Astrocyte (in vitro differentiated cells and primary cell): ENCODE measurements around the gene SNRNP70. TPM values are rescaled to one million over a fixed set of nuclear protein-coding genes. Genes with fewer than 3 reads are reported as not detected.

Source experiments
- DNase-seq: peaks from one replicate; pipeline ENCODE4 v3.0.0-alpha.2; 2010; ENCODE audit warnings: low read depth
- FAIRE-seq: peaks from 2 replicates; lab custom pipeline; 2011; peaks lifted over from hg19 to GRCh38; lab: Jason Lieb, UNC
- H2AFZ ChIP-seq: 2 replicates; pipeline ENCODE4 v1.6.0; 2012; ENCODE audit warnings: low read depth, low read length, inconsistent platforms
- H3K27ac ChIP-seq: 2 replicates; pipeline ENCODE4 v1.5.1; 2011; ENCODE audit warnings: low read depth, low read length, inconsistent platforms
- H3K27me3 ChIP-seq: 2 replicates; pipeline ENCODE4 v1.6.0; 2011; ENCODE audit warnings: low read length, inconsistent platforms; ENCODE audit not compliant: insufficient read depth
- H3K36me3 ChIP-seq: 2 replicates; pipeline ENCODE4 v1.5.1; 2011; ENCODE audit warnings: low read length, inconsistent platforms; ENCODE audit not compliant: insufficient read depth
- H3K4me1 ChIP-seq: 2 replicates; pipeline ENCODE4 v1.5.1; 2011; ENCODE audit warnings: low read length, inconsistent platforms; ENCODE audit not compliant: insufficient read depth
- H3K4me2 ChIP-seq: 2 replicates; pipeline ENCODE4 v1.6.0; 2012; ENCODE audit warnings: low read length, inconsistent platforms
- H3K4me3 ChIP-seq: 2 replicates; pipeline ENCODE4 v1.5.1; 2011; ENCODE audit warnings: low read depth, mild to moderate bottlenecking, low read length, inconsistent platforms; ENCODE audit not compliant: insufficient read depth
- H3K79me2 ChIP-seq: 2 replicates; pipeline ENCODE4 v1.6.0; 2012; ENCODE audit warnings: mild to moderate bottlenecking, low read length, inconsistent platforms; ENCODE audit not compliant: insufficient read depth
- H3K9ac ChIP-seq: 2 replicates; pipeline ENCODE4 v1.6.0; 2012; ENCODE audit warnings: mild to moderate bottlenecking, low read length, inconsistent platforms
- H3K9me3 ChIP-seq: 2 replicates; pipeline ENCODE4 v1.5.1; 2012; ENCODE audit warnings: low read depth, mild to moderate bottlenecking, low read length, inconsistent platforms; ENCODE audit not compliant: insufficient read depth
- H4K20me1 ChIP-seq: 2 replicates; pipeline ENCODE4 v1.6.0; 2012; ENCODE audit warnings: low read length, inconsistent platforms; ENCODE audit not compliant: insufficient read depth
- H3K27ac Mint-ChIP-seq: one replicate; pipeline ENCODE4 v1.8.0; 2021; ENCODE audit warnings: mild to moderate bottlenecking, mixed read lengths; ENCODE audit not compliant: unreplicated experiment
- H3K27me3 Mint-ChIP-seq: one replicate; pipeline ENCODE4 v1.8.0; 2021; ENCODE audit warnings: low read depth, mixed read lengths; ENCODE audit not compliant: unreplicated experiment
- H3K36me3 Mint-ChIP-seq: one replicate; pipeline ENCODE4 v1.8.0; 2021; ENCODE audit warnings: low read depth, mixed read lengths; ENCODE audit not compliant: unreplicated experiment
- H3K4me1 Mint-ChIP-seq: one replicate; pipeline ENCODE4 v1.8.0; 2021; ENCODE audit warnings: low read depth, mixed read lengths; ENCODE audit not compliant: unreplicated experiment
- H3K4me3 Mint-ChIP-seq: one replicate; pipeline ENCODE4 v1.8.0; 2021; ENCODE audit warnings: mild to moderate bottlenecking, moderate library complexity, mixed read lengths; ENCODE audit not compliant: unreplicated experiment
- H3K9me3 Mint-ChIP-seq: one replicate; pipeline ENCODE4 v1.8.0; 2021; ENCODE audit warnings: mild to moderate bottlenecking, mixed read lengths; ENCODE audit not compliant: unreplicated experiment
- CTCF ChIP-seq: IDR thresholded peaks from 2 replicates; pipeline ENCODE4 v1.5.1; 2011; ENCODE audit warnings: low read depth, mild to moderate bottlenecking, inconsistent platforms, low read length, moderate library complexity; ENCODE audit not compliant: insufficient read depth
- EZH2 ChIP-seq: IDR thresholded peaks from 2 replicates; pipeline ENCODE4 v1.6.1; 2012; ENCODE audit warnings: mild to moderate bottlenecking, low read length, inconsistent platforms; ENCODE audit not compliant: insufficient read depth
- total RNA-seq: library from RNA; stranded (reverse); gene quantifications from 2 replicates; pipeline ENCODE4 v1.2.1, GENCODE V29; 2021

SNRNP70 gene
- total RNA-seq, 1 donor from 2014 or later: 177 TPM

- Histone ChIP-seq H3K36me3 (no peaks in the 10 kb centered on the region), H3K9ac (no peak overlapping the region), H3K27me3 (no peaks in the 10 kb centered on the region), H3K9me3 (no peaks in the 10 kb centered on the region), H3K4me1 (no peaks in the 10 kb centered on the region), H3K27ac (no peak overlapping the region), H2AFZ (no peak overlapping the region), H4K20me1 (no peaks in the 10 kb centered on the region), H3K4me3 (no peak overlapping the region), H3K4me2 (no peak overlapping the region), H3K79me2 (no peaks in the 10 kb centered on the region)
- no peak for DNase-seq
- Mint-ChIP-seq H3K4me3 (peak overlapping the region; percentile 10), H3K27me3 (peaks cover 6% of the 10 kb centered on the region), H3K4me1 (peaks cover 6% of the 10 kb centered on the region), H3K36me3 (peaks cover 14% of the 10 kb centered on the region), H3K9me3 (no peaks in the 10 kb centered on the region), H3K27ac (no peak overlapping the region)
- no peak for FAIRE-seq
- TF ChIP-seq EZH2 (no peak), CTCF (no peak)
These were observed 55.7 kb downstream of the SNRNP70 start for GRCh38 chr19:49140951-49141350.

GRCh38 chr19:49141352-49141751 is 56.1 kb downstream of the SNRNP70 start:
- TF ChIP-seq CTCF (no peak), EZH2 (no peak)
- DNase-seq (no peak), FAIRE-seq (no peak)
- Histone ChIP-seq H3K4me1 (no peaks in the 10 kb centered on the region), H3K27me3 (no peaks in the 10 kb centered on the region), H3K9ac (no peak overlapping the region), H2AFZ (no peak overlapping the region), H3K79me2 (no peaks in the 10 kb centered on the region), H4K20me1 (no peaks in the 10 kb centered on the region), H3K4me3 (no peak overlapping the region), H3K27ac (no peak overlapping the region), H3K36me3 (no peaks in the 10 kb centered on the region), H3K4me2 (no peak overlapping the region), H3K9me3 (no peaks in the 10 kb centered on the region)
- Mint-ChIP-seq H3K9me3 (no peaks in the 10 kb centered on the region), H3K36me3 (peaks cover 10% of the 10 kb centered on the region), H3K27me3 (peaks cover 6% of the 10 kb centered on the region), H3K4me1 (peaks cover 6% of the 10 kb centered on the region), H3K27ac (no peak overlapping the region), H3K4me3 (peak overlapping the region; percentile 10)

GRCh38 chr19:49142866-49143335 is 57.6 kb downstream of the SNRNP70 start:
- H3K9me3 Mint-ChIP-seq: no peaks in the 10 kb centered on the region
- H3K79me2 ChIP-seq: no peaks in the 10 kb centered on the region

More at GRCh38 chr19:49142866-49143335, 57.6 kb downstream of the SNRNP70 start:
- Mint-ChIP-seq H3K27ac (peak overlapping the region; percentile 50), H3K4me3 (peak overlapping the region; percentile 91), H3K36me3 (peaks cover 3% of the 10 kb centered on the region), H3K4me1 (peaks cover 5% of the 10 kb centered on the region), H3K27me3 (peaks cover 7% of the 10 kb centered on the region)
- FAIRE-seq (peak; percentile 78), DNase-seq (peak; percentile 84)
- no peaks in the 10 kb centered on the region for H3K27me3 ChIP-seq
- H2AFZ ChIP-seq: peak overlapping the region; percentile 91
- no peaks in the 10 kb centered on the region for H4K20me1 ChIP-seq
- no peaks in the 10 kb centered on the region for H3K9me3 ChIP-seq
- peak overlapping the region; percentile 58 for H3K4me3 ChIP-seq
- H3K27ac ChIP-seq: no peak overlapping the region
- no peaks in the 10 kb centered on the region for H3K36me3 ChIP-seq
- peak overlapping the region; percentile 70 for H3K9ac ChIP-seq
- TF ChIP-seq EZH2 (no peak), CTCF (no peak)
- peak overlapping the region; percentile 99 for H3K4me2 ChIP-seq
- H3K4me1 ChIP-seq: no peaks in the 10 kb centered on the region
